Body of pancreas (tissue), 4 donors: ENCODE results near the gene FILIP1L. TPM values are rescaled to one million over a fixed set of nuclear protein-coding genes. Genes with fewer than 3 reads are reported as not detected.

ENCODE experiments used
- ATAC-seq: fragments of 150-250 bp; one replicate; pipeline ENCODE4 v1.9.1; 2016
- DNase-seq, 4 donors: peaks; one replicate each; pipeline ENCODE4 v3.0.0-alpha.2; 2019
- H3K27ac ChIP-seq, 4 donors: fragments of 200-600 bp; sonication (generic); 1 replicate in 3 of 4; 2 replicates in 1 of 4; pipeline versions ENCODE4 v1.5.1 to v1.6.1; 2016 to 2019; ENCODE audit warnings: mild to moderate bottlenecking in 1 of 4, mixed read lengths in 1 of 4, moderate library complexity in 1 of 4
- H3K27me3 ChIP-seq, 2 donors: fragments of 200-600 bp; sonication (generic); one replicate each; pipeline ENCODE4 v1.6.0; 2016; ENCODE audit warnings: mild to moderate bottlenecking in 1 of 2
- H3K36me3 ChIP-seq, 2 donors: fragments of 200-600 bp; sonication (generic); replicated peaks in 1 of 2; 2 replicates each; pipeline ENCODE4 v1.5.1; 2016; ENCODE audit warnings: low read depth in 2 of 2; ENCODE audit not compliant: insufficient read depth in 1 of 2
- H3K4me1 ChIP-seq: fragments of 200-600 bp; sonication (generic); one replicate; pipeline ENCODE4 v1.6.0; 2016
- H3K4me3 ChIP-seq, 2 donors: fragments of 200-600 bp; sonication (generic); 1 replicate in 1 of 2; 2 replicates in 1 of 2; pipeline ENCODE4 v1.5.1; 2016 to 2019
- H3K9me3 ChIP-seq, 3 donors: fragments of 200-600 bp; sonication (generic); 1 replicate in 2 of 3; 2 replicates in 1 of 3; pipeline ENCODE4 v1.5.1; 2016
- POLR2A ChIP-seq, 3 donors: fragments of 450-650 bp; IDR thresholded peaks; one replicate each; pipeline ENCODE4 v1.6.1; 2016; ENCODE audit warnings: antibody characterized with exemption in 3 of 3, mild to moderate bottlenecking in 2 of 3
- WGBS, 2 donors: methylation state at CpG; one replicate each; pipeline ENCODE4 v1.1.5; 2017; 5-methylcytosine and 5-hydroxymethylcytosine counted together
- intact Hi-C: fragments of 100-400 bp; cut with DNase I; formaldehyde crosslinking; loops from one replicate; pipeline ENCODE4 v1.15.1; 2023
- total RNA-seq, 2 donors: library from RNA; depleted of rRNA; stranded (reverse); fragments of >200 nt; gene quantifications; one replicate each; pipeline ENCODE4 v1.1.0, GENCODE V29; 2016
- TF ChIP-seq, protein P1 (sequence below), 7 experiments: fragments of 450-650 bp in 4 of 7; fragments of 200-600 bp in 3 of 7; sonication (generic) in 3 of 7; IDR thresholded peaks; one replicate each; pipeline ENCODE4 v1.5.1; 2016 to 2019; ENCODE audit warnings: antibody characterized with exemption in 7 of 7

The FILIP1L gene
- total RNA-seq, 2 donors from 2014 or later, result 27.8 to 47.8 TPM

DNA sequence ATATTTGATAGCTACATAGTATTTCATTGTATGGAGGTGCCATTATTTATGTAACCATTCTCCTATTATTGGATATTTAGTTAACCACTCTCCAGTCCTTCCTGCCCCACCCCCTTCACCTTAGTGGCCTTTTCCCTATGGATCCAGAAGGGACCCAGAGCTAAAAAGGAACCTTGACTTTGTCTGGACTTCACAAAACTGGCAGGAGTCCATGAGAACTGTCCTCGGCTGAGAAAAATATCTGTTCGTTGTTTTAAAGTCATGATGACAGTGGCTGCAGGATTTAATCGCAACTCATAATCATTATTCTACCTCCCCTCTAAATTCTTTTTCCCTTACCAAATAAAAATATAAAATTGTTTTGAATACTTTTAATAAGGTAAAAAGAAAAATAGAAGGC, 166.9 kb downstream of the FILIP1L start:
- no peak for DNase-seq
- Histone ChIP-seq H3K36me3 (no peaks in the 10 kb centered on the region), H3K4me1 (peaks cover 31% of the 10 kb centered on the region), H3K9me3 (no peaks in the 10 kb centered on the region), H3K4me3 (no peak overlapping the region), H3K27ac (no peak overlapping the region), H3K27me3 (no peaks in the 10 kb centered on the region)
- ATAC-seq, result no peak
- TF ChIP-seq, protein P1, sequence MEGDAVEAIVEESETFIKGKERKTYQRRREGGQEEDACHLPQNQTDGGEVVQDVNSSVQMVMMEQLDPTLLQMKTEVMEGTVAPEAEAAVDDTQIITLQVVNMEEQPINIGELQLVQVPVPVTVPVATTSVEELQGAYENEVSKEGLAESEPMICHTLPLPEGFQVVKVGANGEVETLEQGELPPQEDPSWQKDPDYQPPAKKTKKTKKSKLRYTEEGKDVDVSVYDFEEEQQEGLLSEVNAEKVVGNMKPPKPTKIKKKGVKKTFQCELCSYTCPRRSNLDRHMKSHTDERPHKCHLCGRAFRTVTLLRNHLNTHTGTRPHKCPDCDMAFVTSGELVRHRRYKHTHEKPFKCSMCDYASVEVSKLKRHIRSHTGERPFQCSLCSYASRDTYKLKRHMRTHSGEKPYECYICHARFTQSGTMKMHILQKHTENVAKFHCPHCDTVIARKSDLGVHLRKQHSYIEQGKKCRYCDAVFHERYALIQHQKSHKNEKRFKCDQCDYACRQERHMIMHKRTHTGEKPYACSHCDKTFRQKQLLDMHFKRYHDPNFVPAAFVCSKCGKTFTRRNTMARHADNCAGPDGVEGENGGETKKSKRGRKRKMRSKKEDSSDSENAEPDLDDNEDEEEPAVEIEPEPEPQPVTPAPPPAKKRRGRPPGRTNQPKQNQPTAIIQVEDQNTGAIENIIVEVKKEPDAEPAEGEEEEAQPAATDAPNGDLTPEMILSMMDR (IDR thresholded peaks at IDR 0.05), result no peak
- TF ChIP-seq POLR2A (IDR thresholded peaks at IDR 0.05), result no peak
- 55 to 65% methylated on average over 3 of the region's 3 CpGs for WGBS, 2 donors
- intact Hi-C loops, result no loop called here

GRCh38 chr3:99945328-99945995, 168.8 kb downstream of the FILIP1L start:
- intact Hi-C loops, result no loop called here
- H3K4me1 ChIP-seq, result peaks cover 25% of the 10 kb centered on the region
- ATAC-seq (no peak), DNase-seq (peak in 1 of 4 donors; percentile 11)
- 67 to 70% methylated on average over 5 of the region's 5 CpGs for WGBS, 2 donors
- no peaks in the 10 kb centered on the region for H3K27me3 ChIP-seq
- H3K4me3 ChIP-seq, result no peak overlapping the region
- TF ChIP-seq POLR2A (IDR thresholded peaks at IDR 0.05), result no peak
- H3K9me3 ChIP-seq, result no peaks in the 10 kb centered on the region
- no peak overlapping the region for H3K27ac ChIP-seq
- H3K36me3 ChIP-seq, result no peaks in the 10 kb centered on the region

- no peak overlapping the region for H3K27ac ChIP-seq
- 72 to 78% methylated on average over 4 of the region's 4 CpGs for WGBS, 2 donors
- intact Hi-C loops, result no loop called here
- H3K9me3 ChIP-seq, result no peaks in the 10 kb centered on the region
- H3K36me3 ChIP-seq, result no peaks in the 10 kb centered on the region
- H3K4me1 ChIP-seq, result peaks cover 12% of the 10 kb centered on the region
- H3K27me3 ChIP-seq, result no peaks in the 10 kb centered on the region
- TF ChIP-seq POLR2A (IDR thresholded peaks at IDR 0.05), result no peak
- TF ChIP-seq, protein P1 (IDR thresholded peaks at IDR 0.05), result no peak
- H3K4me3 ChIP-seq, result no peak overlapping the region
- DNase-seq (no peak), ATAC-seq (no peak)
These were observed 170.2 kb downstream of the FILIP1L start for GRCh38 chr3:99943931-99944761.

DNA sequence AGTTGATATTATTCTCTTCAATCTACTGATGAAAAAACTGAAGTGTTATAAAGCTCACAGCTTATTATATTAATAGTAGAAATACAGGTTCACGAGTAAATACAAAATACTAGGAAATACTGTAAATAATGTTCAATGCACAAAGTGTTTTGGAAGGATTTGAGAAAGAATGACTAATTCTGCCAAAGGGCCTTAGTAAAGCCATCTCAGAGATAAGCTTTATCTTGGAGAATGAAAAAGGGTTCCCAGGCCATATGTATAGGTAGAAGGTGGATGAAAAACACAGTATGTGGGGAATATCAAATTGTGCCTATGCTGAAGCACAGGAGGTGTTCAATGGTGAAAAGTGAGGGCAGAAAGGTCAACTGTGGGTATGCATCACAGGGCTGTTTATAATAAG, 173.1 kb downstream of the FILIP1L start:
- intact Hi-C loops, result no loop called here

DNA sequence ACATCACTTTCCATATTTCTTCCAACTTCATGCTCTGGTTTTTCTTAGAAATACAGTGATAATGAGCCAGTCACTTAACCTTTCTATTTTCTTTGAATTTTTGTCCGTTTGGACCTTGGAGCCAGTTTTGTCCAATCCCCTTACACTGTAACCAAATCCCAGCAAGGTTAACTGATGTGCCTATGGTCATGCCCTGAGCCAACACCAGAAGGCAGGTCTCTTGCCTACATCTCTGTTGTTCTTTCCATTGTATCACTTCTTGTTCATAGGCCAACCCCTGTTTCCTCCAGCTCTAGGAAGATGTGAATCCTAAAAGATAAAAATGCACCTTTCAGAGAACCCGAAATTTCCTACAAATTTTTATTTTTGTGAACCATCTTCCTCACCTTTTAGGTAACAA, 174.0 kb downstream of the FILIP1L start:
- intact Hi-C loops, result no loop called here

More for the DNA sequence above, 173.1 kb downstream of the FILIP1L start:
- TF ChIP-seq, protein P1 (IDR thresholded peaks at IDR 0.05), result no peak
- TF ChIP-seq POLR2A (IDR thresholded peaks at IDR 0.05), result no peak
- H3K36me3 ChIP-seq, result no peaks in the 10 kb centered on the region
- H3K4me1 ChIP-seq, result peaks cover 6% of the 10 kb centered on the region
- no peaks in the 10 kb centered on the region for H3K9me3 ChIP-seq
- 87 to 92% methylated on average over 1 of the region's 1 CpG for WGBS, 2 donors
- no peak overlapping the region for H3K27ac ChIP-seq
- no peak for DNase-seq
- H3K27me3 ChIP-seq, result no peaks in the 10 kb centered on the region
- no peak overlapping the region for H3K4me3 ChIP-seq
- ATAC-seq, result no peak

More for the DNA sequence above, 174.0 kb downstream of the FILIP1L start:
- no peak for DNase-seq
- no peak for TF ChIP-seq POLR2A (IDR thresholded peaks at IDR 0.05)
- TF ChIP-seq, protein P1 (IDR thresholded peaks at IDR 0.05), result no peak
- no peaks in the 10 kb centered on the region for H3K36me3 ChIP-seq
- no peaks in the 10 kb centered on the region for H3K9me3 ChIP-seq
- no peak overlapping the region for H3K27ac ChIP-seq
- WGBS, 2 donors, result 77 to 80% methylated on average over 2 of the region's 2 CpGs
- peaks cover 3% of the 10 kb centered on the region for H3K4me1 ChIP-seq
- H3K27me3 ChIP-seq, result no peaks in the 10 kb centered on the region
- H3K4me3 ChIP-seq, result no peak overlapping the region
- ATAC-seq, result no peak
